ENCODE results near the gene CLIP2.
"Not testable (repeated sequence)": the region's sequence is repeated elsewhere in the genome, so short reads cannot be mapped to it uniquely, and the experiment has no call there.

Gene CLIP2

GRCh38 chr7:74375726-74376220, 86.6 kb downstream of the CLIP2 start:
- H3K4me3 ChIP-seq (ENCODE audit: low read depth, low read length) = no peak overlapping the region
- DNase-seq (ENCODE audit: low read depth) = no peak
- no peak for TF ChIP-seq MAX (IDR thresholded peaks at IDR 0.05; ENCODE audit: low read depth, low read length)
- TF ChIP-seq, protein P1, sequence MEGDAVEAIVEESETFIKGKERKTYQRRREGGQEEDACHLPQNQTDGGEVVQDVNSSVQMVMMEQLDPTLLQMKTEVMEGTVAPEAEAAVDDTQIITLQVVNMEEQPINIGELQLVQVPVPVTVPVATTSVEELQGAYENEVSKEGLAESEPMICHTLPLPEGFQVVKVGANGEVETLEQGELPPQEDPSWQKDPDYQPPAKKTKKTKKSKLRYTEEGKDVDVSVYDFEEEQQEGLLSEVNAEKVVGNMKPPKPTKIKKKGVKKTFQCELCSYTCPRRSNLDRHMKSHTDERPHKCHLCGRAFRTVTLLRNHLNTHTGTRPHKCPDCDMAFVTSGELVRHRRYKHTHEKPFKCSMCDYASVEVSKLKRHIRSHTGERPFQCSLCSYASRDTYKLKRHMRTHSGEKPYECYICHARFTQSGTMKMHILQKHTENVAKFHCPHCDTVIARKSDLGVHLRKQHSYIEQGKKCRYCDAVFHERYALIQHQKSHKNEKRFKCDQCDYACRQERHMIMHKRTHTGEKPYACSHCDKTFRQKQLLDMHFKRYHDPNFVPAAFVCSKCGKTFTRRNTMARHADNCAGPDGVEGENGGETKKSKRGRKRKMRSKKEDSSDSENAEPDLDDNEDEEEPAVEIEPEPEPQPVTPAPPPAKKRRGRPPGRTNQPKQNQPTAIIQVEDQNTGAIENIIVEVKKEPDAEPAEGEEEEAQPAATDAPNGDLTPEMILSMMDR (IDR thresholded peaks at IDR 0.05; ENCODE audit: low read depth, low read length) = no peak
- no peak for TF ChIP-seq MYC (IDR thresholded peaks at IDR 0.05; ENCODE audit: low read depth, low read length)
- no peak for TF ChIP-seq POLR2A (IDR thresholded peaks at IDR 0.05; ENCODE audit: extremely low read depth, insufficient read length)

GRCh38 chr7:74376256-74377036, 87.2 kb downstream of the CLIP2 start:
- no peak overlapping the region for H3K4me3 ChIP-seq (ENCODE audit: low read depth, low read length)
- TF ChIP-seq, protein P1 (IDR thresholded peaks at IDR 0.05; ENCODE audit: low read depth, low read length) = no peak
- no peak for TF ChIP-seq MYC (IDR thresholded peaks at IDR 0.05; ENCODE audit: low read depth, low read length)
- TF ChIP-seq MAX (IDR thresholded peaks at IDR 0.05; ENCODE audit: low read depth, low read length) = no peak
- no peak for TF ChIP-seq POLR2A (IDR thresholded peaks at IDR 0.05; ENCODE audit: extremely low read depth, insufficient read length)
- DNase-seq (ENCODE audit: low read depth) = no peak

DNA sequence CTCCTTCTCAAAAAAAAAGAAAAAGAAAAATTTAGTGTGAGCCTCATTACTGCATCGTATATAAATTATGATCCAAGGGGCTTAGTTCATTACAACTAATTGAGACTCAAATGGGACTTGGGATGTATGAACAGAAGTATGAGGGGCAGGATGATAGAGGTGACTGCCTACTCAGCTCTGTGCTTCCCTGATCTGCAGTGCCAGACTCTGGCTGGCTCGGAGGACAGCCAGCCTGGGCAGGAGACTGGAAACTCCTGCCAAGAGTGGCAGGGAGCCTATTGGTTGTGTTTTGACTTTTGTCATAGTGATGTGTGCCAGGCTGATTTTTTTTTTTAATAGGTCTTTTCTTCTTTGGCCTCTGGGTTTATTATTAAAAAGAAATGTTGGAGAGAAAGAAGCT, 90.7 kb downstream of the CLIP2 start:
- no peak overlapping the region for H3K4me3 ChIP-seq (ENCODE audit: low read depth, low read length)
- no peak for DNase-seq (ENCODE audit: low read depth)
- no peak for TF ChIP-seq MYC (IDR thresholded peaks at IDR 0.05; ENCODE audit: low read depth, low read length)

GRCh38 chr7:74380720-74381119, 91.5 kb downstream of the CLIP2 start:
- TF ChIP-seq MAX (IDR thresholded peaks at IDR 0.05; ENCODE audit: low read depth, low read length) = no peak
- TF ChIP-seq MYC (IDR thresholded peaks at IDR 0.05; ENCODE audit: low read depth, low read length) = no peak
- TF ChIP-seq, protein P1 (IDR thresholded peaks at IDR 0.05; ENCODE audit: low read depth, low read length) = no peak
- TF ChIP-seq POLR2A (IDR thresholded peaks at IDR 0.05; ENCODE audit: extremely low read depth, insufficient read length) = no peak
- DNase-seq (ENCODE audit: low read depth) = peak; percentile 59

GRCh38 chr7:74384086-74384485, 94.9 kb downstream of the CLIP2 start:
- not testable (repeated sequence) for DNase-seq (ENCODE audit: low read depth); H3K4me3 ChIP-seq (ENCODE audit: low read depth, low read length)

More at GRCh38 chr7:74380720-74381119, 91.5 kb downstream of the CLIP2 start:
- H3K4me3 ChIP-seq (ENCODE audit: low read depth, low read length) = no peak overlapping the region

GRCh38 chr7:74384854-74385253, 95.6 kb downstream of the CLIP2 start:
- not testable (repeated sequence) for DNase-seq (ENCODE audit: low read depth); H3K4me3 ChIP-seq (ENCODE audit: low read depth, low read length)

- no peak for DNase-seq (ENCODE audit: low read depth)
- H3K4me3 ChIP-seq (ENCODE audit: low read depth, low read length) = no peak overlapping the region
- no peak for TF ChIP-seq POLR2A (IDR thresholded peaks at IDR 0.05; ENCODE audit: extremely low read depth, insufficient read length)
- TF ChIP-seq, protein P1 (IDR thresholded peaks at IDR 0.05; ENCODE audit: low read depth, low read length) = no peak
- no peak for TF ChIP-seq MAX (IDR thresholded peaks at IDR 0.05; ENCODE audit: low read depth, low read length)
- TF ChIP-seq MYC (IDR thresholded peaks at IDR 0.05; ENCODE audit: low read depth, low read length) = no peak
Measured at GRCh38 chr7:74387606-74388005, 98.4 kb downstream of the CLIP2 start.

Data from NB4 (cell line).